Measurements from ENCODE around the gene MSI2. TPM values are rescaled to one million over a fixed set of nuclear protein-coding genes. Genes with fewer than 3 reads are reported as not detected.

MSI2 gene
- total RNA-seq, 4 donors from 2014 or later, result 9.9 to 18.5 (median 13.8) TPM

DNA sequence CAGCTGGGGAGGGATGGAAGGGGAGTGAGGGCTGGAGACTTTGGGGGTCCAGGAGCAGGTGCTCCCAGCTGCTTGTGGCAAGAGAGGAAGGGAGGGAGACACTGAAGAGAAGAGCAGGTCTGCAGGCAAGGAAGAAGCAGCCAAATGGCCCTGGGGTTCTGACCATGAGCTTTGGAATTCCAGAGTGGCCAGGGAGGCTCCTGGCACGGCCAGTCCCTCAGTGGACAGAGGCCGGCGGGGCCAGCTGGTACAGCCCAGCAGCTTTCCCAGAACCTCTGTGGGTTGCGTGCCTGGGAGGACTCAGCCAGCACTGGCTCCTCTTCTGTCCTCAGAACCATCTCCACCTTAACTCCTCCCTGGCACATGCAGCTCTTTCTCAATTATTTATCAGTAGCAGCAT is 233.0 kb downstream of the MSI2 start:
- TF ChIP-seq POLR2A (IDR thresholded peaks at IDR 0.05), result no peak
- TF ChIP-seq, protein P1, sequence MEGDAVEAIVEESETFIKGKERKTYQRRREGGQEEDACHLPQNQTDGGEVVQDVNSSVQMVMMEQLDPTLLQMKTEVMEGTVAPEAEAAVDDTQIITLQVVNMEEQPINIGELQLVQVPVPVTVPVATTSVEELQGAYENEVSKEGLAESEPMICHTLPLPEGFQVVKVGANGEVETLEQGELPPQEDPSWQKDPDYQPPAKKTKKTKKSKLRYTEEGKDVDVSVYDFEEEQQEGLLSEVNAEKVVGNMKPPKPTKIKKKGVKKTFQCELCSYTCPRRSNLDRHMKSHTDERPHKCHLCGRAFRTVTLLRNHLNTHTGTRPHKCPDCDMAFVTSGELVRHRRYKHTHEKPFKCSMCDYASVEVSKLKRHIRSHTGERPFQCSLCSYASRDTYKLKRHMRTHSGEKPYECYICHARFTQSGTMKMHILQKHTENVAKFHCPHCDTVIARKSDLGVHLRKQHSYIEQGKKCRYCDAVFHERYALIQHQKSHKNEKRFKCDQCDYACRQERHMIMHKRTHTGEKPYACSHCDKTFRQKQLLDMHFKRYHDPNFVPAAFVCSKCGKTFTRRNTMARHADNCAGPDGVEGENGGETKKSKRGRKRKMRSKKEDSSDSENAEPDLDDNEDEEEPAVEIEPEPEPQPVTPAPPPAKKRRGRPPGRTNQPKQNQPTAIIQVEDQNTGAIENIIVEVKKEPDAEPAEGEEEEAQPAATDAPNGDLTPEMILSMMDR (IDR thresholded peaks at IDR 0.05), result no peak
- intact Hi-C loops (cut with DNase I; ENCODE audit: low total_unique reads), result no loop called here
- 77 to 89% methylated on average over 4 of the region's 4 CpGs for WGBS, 2 donors
- DNase-seq (ENCODE audit: low spot score in 2 of 2), result no peak
- no peak overlapping the region for H3K4me3 ChIP-seq (ENCODE audit: low read depth, poor library complexity, severe bottlenecking)

GRCh38 chr17:57490111-57490845 is 234.0 kb downstream of the MSI2 start:
- TF ChIP-seq POLR2A (IDR thresholded peaks at IDR 0.05), result no peak
- TF ChIP-seq, protein P1 (IDR thresholded peaks at IDR 0.05), result no peak
- no peak overlapping the region for H3K4me3 ChIP-seq (ENCODE audit: low read depth, poor library complexity, severe bottlenecking)
- intact Hi-C loops (cut with DNase I; ENCODE audit: low total_unique reads), result no loop called here
- WGBS, 2 donors, result 54 to 60% methylated on average over 4 of the region's 4 CpGs
- DNase-seq (ENCODE audit: low spot score in 2 of 2), result no peak

DNA sequence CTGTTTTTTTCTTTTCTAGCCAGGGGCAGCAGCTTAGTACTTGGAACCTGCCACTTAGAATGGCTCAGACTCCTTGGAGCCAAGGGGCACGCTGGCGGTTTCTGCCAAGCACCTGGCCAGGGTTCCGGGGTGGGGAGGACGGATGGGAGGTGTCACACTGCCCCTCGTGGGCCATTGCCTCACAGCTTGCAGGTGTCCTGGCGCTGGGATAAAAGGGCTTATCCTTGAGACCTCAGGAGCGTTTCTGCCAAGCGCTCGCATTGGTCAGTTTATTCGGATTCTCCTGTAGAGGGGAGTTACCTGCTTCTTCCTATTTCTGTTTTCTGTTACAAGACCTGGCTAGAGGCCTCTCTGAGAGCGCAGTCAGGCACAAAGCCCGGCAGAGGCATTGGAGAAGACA is 234.6 kb downstream of the MSI2 start:
- 44 to 66% methylated on average over 12 of the region's 12 CpGs for WGBS, 2 donors
- no peak overlapping the region for H3K4me3 ChIP-seq (ENCODE audit: low read depth, poor library complexity, severe bottlenecking)
- TF ChIP-seq, protein P1 (IDR thresholded peaks at IDR 0.05), result no peak
- no peak for TF ChIP-seq POLR2A (IDR thresholded peaks at IDR 0.05)
- DNase-seq (ENCODE audit: low spot score in 2 of 2), result no peak
- intact Hi-C loops (cut with DNase I; ENCODE audit: low total_unique reads), result no loop called here

GRCh38 chr17:57493171-57493570 is 236.8 kb downstream of the MSI2 start:
- DNase-seq (ENCODE audit: low spot score in 2 of 2), result no peak
- TF ChIP-seq, protein P1 (IDR thresholded peaks at IDR 0.05), result no peak
- no peak for TF ChIP-seq POLR2A (IDR thresholded peaks at IDR 0.05)
- intact Hi-C loops (cut with DNase I; ENCODE audit: low total_unique reads), result no loop called here
- H3K4me3 ChIP-seq (ENCODE audit: low read depth, poor library complexity, severe bottlenecking), result no peak overlapping the region
- 91 to 92% methylated on average over 5 of the region's 5 CpGs for WGBS, 2 donors

DNA sequence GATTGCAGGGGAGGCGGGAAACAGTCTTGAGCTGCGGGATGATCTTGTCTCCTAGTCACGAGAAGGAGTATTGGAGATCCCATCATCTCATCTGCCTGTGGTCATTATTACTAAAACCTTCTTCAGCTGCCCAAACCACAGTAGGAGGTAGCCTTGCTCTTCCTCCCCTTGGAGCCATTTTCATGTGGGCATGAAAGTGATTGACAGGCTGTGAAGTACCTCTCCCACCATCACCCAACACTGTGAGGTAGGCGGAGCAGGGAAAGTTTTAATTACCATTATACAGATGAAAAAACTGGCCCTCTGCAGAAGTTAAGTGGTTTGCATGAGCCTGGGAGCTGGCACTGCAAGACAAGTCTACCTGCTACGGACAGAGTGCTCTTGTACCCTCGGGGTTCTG is 237.3 kb downstream of the MSI2 start:
- TF ChIP-seq POLR2A (IDR thresholded peaks at IDR 0.05), result no peak
- TF ChIP-seq, protein P1 (IDR thresholded peaks at IDR 0.05), result no peak
- DNase-seq (ENCODE audit: low spot score in 2 of 2), result no peak
- H3K4me3 ChIP-seq (ENCODE audit: low read depth, poor library complexity, severe bottlenecking), result no peak overlapping the region
- intact Hi-C loops (cut with DNase I; ENCODE audit: low total_unique reads), result no loop called here
- 93 to 95% methylated on average over 6 of the region's 6 CpGs for WGBS, 2 donors

GRCh38 chr17:57494443-57494842 is 238.1 kb downstream of the MSI2 start:
- TF ChIP-seq POLR2A (IDR thresholded peaks at IDR 0.05), result no peak
- TF ChIP-seq, protein P1 (IDR thresholded peaks at IDR 0.05), result no peak
- no peak for DNase-seq (ENCODE audit: low spot score in 2 of 2)
- intact Hi-C loops (cut with DNase I; ENCODE audit: low total_unique reads), result no loop called here
- no peak overlapping the region for H3K4me3 ChIP-seq (ENCODE audit: low read depth, poor library complexity, severe bottlenecking)
- WGBS, 2 donors, result 85 to 88% methylated on average over 5 of the region's 5 CpGs
